H9 (cell line): ENCODE results near the gene P4HTM. TPM values are rescaled to one million over a fixed set of nuclear protein-coding genes. Genes with fewer than 3 reads are reported as not detected.

Source experiments
- DNase-seq: peaks from one replicate; pipeline ENCODE4 v3.0.0-alpha.2; 2017
- H2AFZ ChIP-seq: one replicate; pipeline ENCODE4 v1.6.1; 2013; ENCODE audit warnings: mild to moderate bottlenecking, low read length, control low read depth, moderate library complexity
- H2AK5ac ChIP-seq: 2 replicates; pipeline ENCODE4 v1.6.1; 2013; ENCODE audit warnings: low read length, control low read depth, mixed read lengths; ENCODE audit not compliant: insufficient read length
- H2BK120ac ChIP-seq: one replicate; pipeline ENCODE4 v1.6.1; 2013; ENCODE audit warnings: low read depth, mild to moderate bottlenecking, low read length, control low read depth, inconsistent platforms; ENCODE audit not compliant: poor library complexity, severe bottlenecking
- H2BK12ac ChIP-seq: 2 replicates; pipeline ENCODE4 v1.6.1; 2013; ENCODE audit warnings: low read length, control low read depth, mixed read lengths, low read depth; ENCODE audit not compliant: insufficient read length
- H2BK15ac ChIP-seq: 2 replicates; pipeline ENCODE4 v1.6.1; 2013; ENCODE audit warnings: low read depth, low read length, control low read depth
- H2BK20ac ChIP-seq: one replicate; pipeline ENCODE4 v1.6.1; 2013; ENCODE audit warnings: low read depth, mild to moderate bottlenecking, low read length, control low read depth, inconsistent platforms; ENCODE audit not compliant: poor library complexity, severe bottlenecking
- H2BK5ac ChIP-seq: 2 replicates; pipeline ENCODE4 v1.6.1; 2013; ENCODE audit warnings: low read length, control low read depth, mixed read lengths; ENCODE audit not compliant: insufficient read length
- H3K14ac ChIP-seq: 2 replicates; pipeline ENCODE4 v1.6.1; 2013; ENCODE audit warnings: low read length, control low read depth; ENCODE audit not compliant: insufficient read depth
- H3K18ac ChIP-seq: 2 replicates; pipeline ENCODE4 v1.6.1; 2013; ENCODE audit warnings: low read depth, mild to moderate bottlenecking, mixed read lengths, low read length, control low read depth; ENCODE audit not compliant: insufficient read length
- H3K23ac ChIP-seq: 2 replicates; pipeline ENCODE4 v1.6.1; 2013; ENCODE audit warnings: low read length, control low read depth, mixed read lengths, low read depth; ENCODE audit not compliant: insufficient read length
- H3K23me2 ChIP-seq: 2 replicates; pipeline ENCODE4 v1.6.1; 2013; ENCODE audit warnings: low read depth, mild to moderate bottlenecking, mixed read lengths, low read length, control low read depth; ENCODE audit not compliant: insufficient read length, poor library complexity, severe bottlenecking
- H3K27ac ChIP-seq: 2 replicates; pipeline ENCODE4 v1.5.1; 2013; ENCODE audit warnings: low read length, control low read depth, mixed read lengths, low read depth; ENCODE audit not compliant: insufficient read length
- H3K27me3 ChIP-seq: 2 replicates; pipeline ENCODE4 v1.6.1; 2013; ENCODE audit warnings: low read length, control low read depth, inconsistent platforms; ENCODE audit not compliant: insufficient read depth
- H3K4ac ChIP-seq: 2 replicates; pipeline ENCODE4 v1.6.1; 2013; ENCODE audit warnings: low read depth, mild to moderate bottlenecking, control low read depth, inconsistent platforms, low read length, moderate library complexity
- H3K4me1 ChIP-seq: 2 replicates; pipeline ENCODE4 v1.6.1; 2013; ENCODE audit warnings: low read length, control low read depth, inconsistent platforms; ENCODE audit not compliant: insufficient read depth
- H3K4me2 ChIP-seq: 2 replicates; pipeline ENCODE4 v1.6.1; 2013; ENCODE audit warnings: low read length, control low read depth, mixed read lengths; ENCODE audit not compliant: insufficient read length, insufficient read depth
- H3K56ac ChIP-seq: 2 replicates; pipeline ENCODE4 v1.6.1; 2013; ENCODE audit warnings: low read depth, mild to moderate bottlenecking, mixed read lengths, low read length, control low read depth; ENCODE audit not compliant: insufficient read length
- H3K79me1 ChIP-seq: 2 replicates; pipeline ENCODE4 v1.6.1; 2013; ENCODE audit warnings: low read depth, mild to moderate bottlenecking, moderate library complexity, low read length, control low read depth, inconsistent platforms; ENCODE audit not compliant: insufficient read depth, poor library complexity, severe bottlenecking
- H3K79me2 ChIP-seq: 2 replicates; pipeline ENCODE4 v1.6.1; 2013; ENCODE audit warnings: low read length, control low read depth, inconsistent platforms; ENCODE audit not compliant: insufficient read depth
- H3K9ac ChIP-seq: 2 replicates; pipeline ENCODE4 v1.6.1; 2013; ENCODE audit warnings: low read length, control low read depth, mixed read lengths; ENCODE audit not compliant: insufficient read length; ENCODE audit errors: extremely low read depth
- H3K9me3 ChIP-seq: one replicate; pipeline ENCODE4 v1.6.1; 2013; ENCODE audit warnings: low read depth, low read length, inconsistent platforms; ENCODE audit not compliant: control insufficient read depth
- H3T11ph ChIP-seq: one replicate; pipeline ENCODE4 v1.6.1; 2013; ENCODE audit warnings: mild to moderate bottlenecking, low read length, control low read depth, inconsistent platforms
- H4K20me1 ChIP-seq: one replicate; pipeline ENCODE4 v1.6.1; 2013; ENCODE audit not compliant: control insufficient read depth, insufficient read length, insufficient read depth
- H4K5ac ChIP-seq: 2 replicates; pipeline ENCODE4 v1.6.1; 2013; ENCODE audit warnings: low read depth, mild to moderate bottlenecking, mixed read lengths, low read length, control low read depth; ENCODE audit not compliant: insufficient read length
- H4K8ac ChIP-seq: replicated peaks from 2 replicates; pipeline ENCODE4 v1.6.1; 2013; ENCODE audit warnings: low read length, control low read depth, mixed read lengths, low read depth; ENCODE audit not compliant: insufficient read length
- H4K91ac ChIP-seq: 2 replicates; pipeline ENCODE4 v1.6.1; 2013; ENCODE audit warnings: low read depth, mild to moderate bottlenecking, moderate library complexity, mixed read lengths, low read length, control low read depth; ENCODE audit not compliant: insufficient read length
- H3K27ac Mint-ChIP-seq, 3 experiments: 2 replicates in 2 of 3; 3 replicates in 1 of 3; pipeline ENCODE4 v1.8.0; 2020 to 2021; ENCODE audit warnings: mixed read lengths in 3 of 3, mild to moderate bottlenecking in 1 of 3, moderate library complexity in 1 of 3
- H3K27me3 Mint-ChIP-seq: 2 replicates; pipeline ENCODE4 v1.8.0; 2021; ENCODE audit warnings: low read depth, mild to moderate bottlenecking, moderate library complexity, mixed read lengths
- H3K36me3 Mint-ChIP-seq, 3 experiments: 2 replicates in 2 of 3; 3 replicates in 1 of 3; pipeline ENCODE4 v1.8.0; 2020 to 2021; ENCODE audit warnings: low read depth in 3 of 3, mixed read lengths in 3 of 3; ENCODE audit not compliant: insufficient read depth in 1 of 3
- H3K4me1 Mint-ChIP-seq, 2 experiments: 2 replicates each; pipeline ENCODE4 v1.8.0; 2020; ENCODE audit warnings: mixed read lengths in 2 of 2
- H3K4me3 Mint-ChIP-seq, 2 experiments: 2 replicates in 1 of 2; 3 replicates in 1 of 2; pipeline ENCODE4 v1.8.0; 2020 to 2021; ENCODE audit warnings: mild to moderate bottlenecking in 2 of 2, mixed read lengths in 2 of 2, moderate library complexity in 1 of 2
- H3K9me3 Mint-ChIP-seq, 2 experiments: 2 replicates in 1 of 2; 3 replicates in 1 of 2; pipeline ENCODE4 v1.8.0; 2020; ENCODE audit warnings: mild to moderate bottlenecking in 2 of 2, mixed read lengths in 2 of 2, moderate library complexity in 1 of 2
- WGBS: extraction: QIAGEN DNeasy Blood & Tissue Kit; methylation state at CpG from one replicate; pipeline ENCODE4 v1.1.7; 2013; ENCODE audit warnings: missing lambda C conversion rate, low lambda C conversion rate, mixed read lengths; ENCODE audit not compliant: insufficient read length; ENCODE audit errors: extremely low coverage; 5-methylcytosine and 5-hydroxymethylcytosine counted together
- total RNA-seq: library from RNA; stranded (reverse); gene quantifications from 2 replicates; pipeline ENCODE4 v1.2.1, GENCODE V29; 2021
- TF ChIP-seq, protein P1 (sequence below): fragments of 200-600 bp; sonication (generic); conservative IDR thresholded peaks from 3 replicates; pipeline ENCODE4 v1.8.0; 2021; ENCODE audit warnings: antibody characterized with exemption, mild to moderate bottlenecking

P4HTM gene
- total RNA-seq, 1 experiment from 2014 or later, result 36.0 TPM

DNA sequence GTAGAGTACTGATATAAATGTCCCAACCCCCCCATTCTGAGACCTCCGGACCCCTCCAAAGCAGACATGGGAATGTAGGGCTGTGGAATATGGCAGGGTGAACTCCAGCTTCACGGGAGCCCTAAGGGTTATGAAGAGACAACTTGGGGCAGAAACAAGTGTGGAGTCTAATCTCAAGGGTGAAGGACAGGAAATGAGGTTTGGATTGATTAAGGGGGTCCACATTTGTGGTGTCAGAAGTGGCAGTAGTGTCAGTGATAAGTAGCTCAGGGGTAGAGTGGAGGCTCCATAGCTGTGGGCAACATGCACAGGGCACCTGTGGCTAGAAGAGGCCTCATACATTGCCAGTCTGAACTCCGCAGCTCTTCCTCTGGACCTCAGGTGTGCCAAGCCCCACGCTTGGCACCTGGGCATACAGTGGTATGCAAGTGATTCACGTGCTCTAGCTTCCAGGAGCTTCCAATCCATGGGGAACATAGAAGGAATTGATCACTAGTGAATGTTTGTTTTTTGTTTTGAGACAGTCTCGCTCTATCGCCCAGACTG lies 4.1 kb upstream of the P4HTM start:
- Mint-ChIP-seq H3K27ac (peak overlapping the region in 2 of 3 experiments; percentile 34 to 54; a peak in 4 of 7 replicates), H3K36me3 (peaks cover 23 to 53% (median 34%) of the 10 kb centered on the region in 3 experiments), H3K9me3 (no peaks in the 10 kb centered on the region), H3K27me3 (no peaks in the 10 kb centered on the region; the same call in 1 of the 2 replicates), H3K4me1 (peaks cover 10% of the 10 kb centered on the region in 2 experiments), H3K4me3 (no peak overlapping the region)
- Histone ChIP-seq H2BK5ac (no peak overlapping the region), H2BK12ac (no peak overlapping the region), H2BK20ac (no peak overlapping the region), H3K9me3 (no peaks in the 10 kb centered on the region), H2BK15ac (no peak overlapping the region), H2AFZ (no peak overlapping the region), H3K27ac (no peak overlapping the region), H3K56ac (no peak overlapping the region), H3K4ac (no peak overlapping the region), H3K79me1 (no peaks in the 10 kb centered on the region), H3K23ac (no peak overlapping the region), H4K91ac (no peak overlapping the region), H4K20me1 (no peaks in the 10 kb centered on the region), H3K4me1 (peaks cover 3% of the 10 kb centered on the region; the same call in 1 of the 2 replicates), H3T11ph (no peak overlapping the region), H3K23me2 (peaks cover 17% of the 10 kb centered on the region), H4K5ac (no peak overlapping the region), H3K79me2 (no peaks in the 10 kb centered on the region; the same call in 1 of the 2 replicates), H3K27me3 (no peaks in the 10 kb centered on the region), H2AK5ac (no peak overlapping the region), H3K18ac (no peak overlapping the region), H4K8ac (no peak overlapping the region), H2BK120ac (no peak overlapping the region), H3K9ac (no peak overlapping the region), H3K14ac (no peak overlapping the region), H3K4me2 (no peak overlapping the region)
- DNase-seq, result no peak
- TF ChIP-seq, protein P1, sequence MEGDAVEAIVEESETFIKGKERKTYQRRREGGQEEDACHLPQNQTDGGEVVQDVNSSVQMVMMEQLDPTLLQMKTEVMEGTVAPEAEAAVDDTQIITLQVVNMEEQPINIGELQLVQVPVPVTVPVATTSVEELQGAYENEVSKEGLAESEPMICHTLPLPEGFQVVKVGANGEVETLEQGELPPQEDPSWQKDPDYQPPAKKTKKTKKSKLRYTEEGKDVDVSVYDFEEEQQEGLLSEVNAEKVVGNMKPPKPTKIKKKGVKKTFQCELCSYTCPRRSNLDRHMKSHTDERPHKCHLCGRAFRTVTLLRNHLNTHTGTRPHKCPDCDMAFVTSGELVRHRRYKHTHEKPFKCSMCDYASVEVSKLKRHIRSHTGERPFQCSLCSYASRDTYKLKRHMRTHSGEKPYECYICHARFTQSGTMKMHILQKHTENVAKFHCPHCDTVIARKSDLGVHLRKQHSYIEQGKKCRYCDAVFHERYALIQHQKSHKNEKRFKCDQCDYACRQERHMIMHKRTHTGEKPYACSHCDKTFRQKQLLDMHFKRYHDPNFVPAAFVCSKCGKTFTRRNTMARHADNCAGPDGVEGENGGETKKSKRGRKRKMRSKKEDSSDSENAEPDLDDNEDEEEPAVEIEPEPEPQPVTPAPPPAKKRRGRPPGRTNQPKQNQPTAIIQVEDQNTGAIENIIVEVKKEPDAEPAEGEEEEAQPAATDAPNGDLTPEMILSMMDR, result no peak
- no CpG with 5 or more reads among the region's 7 CpGs for WGBS
